ENCODE results near the gene ZNF662.

DNA sequence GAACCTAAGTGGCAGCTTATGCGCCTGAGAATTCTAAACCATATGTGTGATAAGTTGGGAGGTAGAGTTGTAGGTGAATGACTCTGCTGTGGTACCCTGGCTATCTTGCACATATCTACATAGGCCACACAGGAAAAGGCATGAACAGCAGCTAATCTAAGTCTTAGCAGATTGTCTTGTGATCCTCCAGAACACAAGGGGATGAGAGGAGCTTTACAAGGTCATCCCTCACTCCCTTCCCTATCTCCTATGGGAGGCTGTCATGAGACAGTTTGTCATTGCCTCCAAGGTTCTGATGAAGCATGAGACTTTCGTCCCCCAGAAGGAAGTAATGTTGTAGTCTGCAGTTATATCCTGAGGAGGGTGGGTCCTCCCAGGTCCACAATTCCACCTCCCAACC is 3.7 kb upstream of the ZNF662 start:
- TF ChIP-seq EZH2phosphoT487 (IDR thresholded peaks at IDR 0.05; ENCODE audit: low read length) = no peak
- no peak for TF ChIP-seq CTCF (IDR thresholded peaks at IDR 0.05; ENCODE audit: low read length)
